Esophagus muscularis mucosa (tissue), 3 donors: ENCODE measurements around the gene CBL.

Experiments used
- POLR2AphosphoS5 ChIP-seq, 2 donors: sonication (generic); formaldehyde crosslinking; IDR thresholded peaks; one replicate each; pipeline ENCODE4 v1.6.1; 2017; ENCODE audit warnings: antibody characterized with exemption in 2 of 2
- TF ChIP-seq, protein P1 (sequence below), 3 experiments: fragments of 200-600 bp in 2 of 3; fragments of 450-650 bp in 1 of 3; sonication (generic) in 2 of 3; IDR thresholded peaks; one replicate each; pipeline ENCODE4 v1.5.1; 2017 to 2019; ENCODE audit warnings: antibody characterized with exemption in 3 of 3, mild to moderate bottlenecking in 2 of 3, moderate library complexity in 1 of 3

DNA sequence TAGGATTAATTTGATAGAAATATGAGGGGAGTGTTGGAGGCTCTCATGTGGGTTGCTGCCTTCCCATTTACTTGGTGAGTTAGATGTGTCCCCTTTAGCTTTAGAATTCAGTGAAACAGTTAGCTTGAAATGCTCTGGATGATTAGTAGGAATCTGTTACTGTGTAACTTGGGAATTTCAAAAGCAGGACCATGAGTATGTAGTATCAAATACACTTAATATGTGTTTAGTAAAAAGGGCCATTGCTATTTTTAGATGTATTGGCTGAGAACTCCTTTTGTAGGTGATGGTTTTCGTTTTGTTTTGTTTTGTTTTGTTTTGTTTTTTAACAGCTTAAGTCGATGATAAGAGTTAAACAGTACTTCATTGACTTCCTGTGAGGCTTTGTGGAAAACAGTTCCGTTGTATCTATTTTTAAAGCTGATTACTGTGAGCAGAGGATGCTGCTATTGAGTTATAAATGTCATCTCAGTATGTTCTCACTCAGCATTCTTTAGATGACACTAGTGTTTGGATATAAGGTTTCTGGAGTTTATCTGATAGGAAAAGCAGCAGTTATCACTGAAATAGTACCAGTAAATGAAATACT, 57.3 kb downstream of the CBL start:
- TF ChIP-seq, protein P1, sequence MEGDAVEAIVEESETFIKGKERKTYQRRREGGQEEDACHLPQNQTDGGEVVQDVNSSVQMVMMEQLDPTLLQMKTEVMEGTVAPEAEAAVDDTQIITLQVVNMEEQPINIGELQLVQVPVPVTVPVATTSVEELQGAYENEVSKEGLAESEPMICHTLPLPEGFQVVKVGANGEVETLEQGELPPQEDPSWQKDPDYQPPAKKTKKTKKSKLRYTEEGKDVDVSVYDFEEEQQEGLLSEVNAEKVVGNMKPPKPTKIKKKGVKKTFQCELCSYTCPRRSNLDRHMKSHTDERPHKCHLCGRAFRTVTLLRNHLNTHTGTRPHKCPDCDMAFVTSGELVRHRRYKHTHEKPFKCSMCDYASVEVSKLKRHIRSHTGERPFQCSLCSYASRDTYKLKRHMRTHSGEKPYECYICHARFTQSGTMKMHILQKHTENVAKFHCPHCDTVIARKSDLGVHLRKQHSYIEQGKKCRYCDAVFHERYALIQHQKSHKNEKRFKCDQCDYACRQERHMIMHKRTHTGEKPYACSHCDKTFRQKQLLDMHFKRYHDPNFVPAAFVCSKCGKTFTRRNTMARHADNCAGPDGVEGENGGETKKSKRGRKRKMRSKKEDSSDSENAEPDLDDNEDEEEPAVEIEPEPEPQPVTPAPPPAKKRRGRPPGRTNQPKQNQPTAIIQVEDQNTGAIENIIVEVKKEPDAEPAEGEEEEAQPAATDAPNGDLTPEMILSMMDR (IDR thresholded peaks at IDR 0.05) = no peak
- TF ChIP-seq POLR2AphosphoS5 (IDR thresholded peaks at IDR 0.05) = no peak
